ENCODE data around the gene TMEM132D.
A peak's percentile ranks its signal among the peaks of the same experiment; 100 is the strongest.

Gene TMEM132D

GRCh38 chr12:129534966-129535750 lies 368.7 kb downstream of the TMEM132D start:
- no peak for DNase-seq
- peaks cover 5% of the 10 kb centered on the region for H3K4me1 Mint-ChIP-seq
- H3K9me3 Mint-ChIP-seq, result peaks cover 4% of the 10 kb centered on the region
- H3K36me3 Mint-ChIP-seq (ENCODE audit: low read depth), result no peaks in the 10 kb centered on the region
- H3K4me3 Mint-ChIP-seq, result no peak overlapping the region
- TF ChIP-seq CTCF (IDR thresholded peaks at IDR 0.05), result no peak
- H3K27ac Mint-ChIP-seq, result peak overlapping the region; percentile 21
- H3K27me3 Mint-ChIP-seq (ENCODE audit: low read depth, poor library complexity), result peaks cover 19% of the 10 kb centered on the region

GRCh38 chr12:129532707-129533499 lies 370.9 kb downstream of the TMEM132D start:
- H3K27ac Mint-ChIP-seq, result no peak overlapping the region
- H3K36me3 Mint-ChIP-seq (ENCODE audit: low read depth), result no peaks in the 10 kb centered on the region
- no peak for DNase-seq
- peaks cover 19% of the 10 kb centered on the region for H3K27me3 Mint-ChIP-seq (ENCODE audit: low read depth, poor library complexity)
- peaks cover 5% of the 10 kb centered on the region for H3K4me1 Mint-ChIP-seq
- H3K4me3 Mint-ChIP-seq, result no peak overlapping the region
- no peaks in the 10 kb centered on the region for H3K9me3 Mint-ChIP-seq
- TF ChIP-seq CTCF (IDR thresholded peaks at IDR 0.05), result no peak

- no peak for TF ChIP-seq CTCF (IDR thresholded peaks at IDR 0.05)
- Mint-ChIP-seq H3K4me3 (no peak overlapping the region), H3K27ac (no peak overlapping the region), H3K4me1 (peaks cover 5% of the 10 kb centered on the region), H3K27me3 (ENCODE audit: low read depth, poor library complexity) (peaks cover 19% of the 10 kb centered on the region), H3K36me3 (ENCODE audit: low read depth) (no peaks in the 10 kb centered on the region), H3K9me3 (no peaks in the 10 kb centered on the region)
- DNase-seq, result no peak
Measured at GRCh38 chr12:129532082-129532481, 371.7 kb downstream of the TMEM132D start.

- Mint-ChIP-seq H3K27me3 (ENCODE audit: low read depth, poor library complexity) (peaks cover 19% of the 10 kb centered on the region), H3K9me3 (no peaks in the 10 kb centered on the region), H3K4me1 (peaks cover 5% of the 10 kb centered on the region), H3K36me3 (ENCODE audit: low read depth) (no peaks in the 10 kb centered on the region), H3K27ac (no peak overlapping the region), H3K4me3 (no peak overlapping the region)
- TF ChIP-seq CTCF (IDR thresholded peaks at IDR 0.05), result no peak
- DNase-seq, result no peak
Measured at GRCh38 chr12:129530984-129531383, 372.8 kb downstream of the TMEM132D start.

- Mint-ChIP-seq H3K27ac (no peak overlapping the region), H3K4me3 (no peak overlapping the region), H3K36me3 (ENCODE audit: low read depth) (no peaks in the 10 kb centered on the region), H3K9me3 (no peaks in the 10 kb centered on the region), H3K4me1 (peaks cover 5% of the 10 kb centered on the region), H3K27me3 (ENCODE audit: low read depth, poor library complexity) (peaks cover 19% of the 10 kb centered on the region)
- no peak for TF ChIP-seq CTCF (IDR thresholded peaks at IDR 0.05)
- no peak for DNase-seq
Measured at GRCh38 chr12:129530517-129530916, 373.3 kb downstream of the TMEM132D start.

All from nephron progenitor cell (in vitro differentiated cells).